HepG2 (cell line): ENCODE results near the gene ZKSCAN4. TPM values are rescaled to one million over a fixed set of nuclear protein-coding genes. Genes with fewer than 3 reads are reported as not detected.

Source experiments
- ATAC-seq: fragments of 200-7000 bp; cut with Tn5 transposase; 3 replicates; pipeline ENCODE4 v1.9.1; 2020; ENCODE audit warnings: mild to moderate bottlenecking, moderate library complexity
- BruUV-seq: library from RNA; stranded (reverse); fragments of 400-500 nt; replicated peaks from 2 replicates; lab custom pipeline; 2021; lab: Mats Ljungman, UMichigan
- CTCF ChIA-PET: fragments of 300-600 bp; formaldehyde crosslinking; extraction: SDS; loops from one replicate; lab custom pipeline; 2021; ENCODE audit warnings: low total read pairs, inconsistent platforms, low intra/inter-chr PET ratio; lab: Yijun Ruan, JAX
- POLR2A ChIA-PET: fragments of 350-600 bp; sonication (Branson Sonifier 250); formaldehyde crosslinking; loops from one replicate; lab custom pipeline; 2020; ENCODE audit warnings: antibody characterized with exemption, inconsistent platforms; lab: Yijun Ruan, JAX
- DNase-seq: peaks from one replicate; pipeline ENCODE4 v3.0.0-alpha.2; 2015; ENCODE audit warnings: low spot score
- FAIRE-seq: peaks from 3 replicates; lab custom pipeline; 2011; peaks lifted over from hg19 to GRCh38; lab: Jason Lieb, UNC
- H2AFZ ChIP-seq: one replicate; pipeline ENCODE4 v1.6.1; 2011; ENCODE audit warnings: low read length, inconsistent platforms
- H3K27ac ChIP-seq: fragments of 300-600 bp; 3 replicates; pipeline ENCODE4 v1.8.0; 2011; ENCODE audit warnings: mixed run types, mild to moderate bottlenecking, mixed read lengths, low read length, inconsistent platforms; ENCODE audit not compliant: insufficient read depth; ENCODE audit errors: extremely low read length
- H3K27me3 ChIP-seq, 2 experiments: fragments of 200-600 bp in 1 of 2; 2 replicates in 1 of 2; 3 replicates in 1 of 2; pipeline versions ENCODE4 v1.6.0 to v1.8.0; 2011; ENCODE audit warnings: low read length in 2 of 2, mild to moderate bottlenecking in 2 of 2, moderate library complexity in 2 of 2, inconsistent platforms in 1 of 2; ENCODE audit not compliant: insufficient read depth in 2 of 2, control insufficient read depth in 1 of 2
- H3K36me3 ChIP-seq, 2 experiments: fragments of 200-600 bp in 1 of 2; replicated peaks in 1 of 2; 2 replicates in 1 of 2; 3 replicates in 1 of 2; pipeline versions ENCODE4 v1.5.1 to v1.8.0; 2011; ENCODE audit warnings: low read length in 2 of 2, inconsistent platforms in 1 of 2; ENCODE audit not compliant: insufficient read depth in 2 of 2, control insufficient read depth in 1 of 2
- H3K4me1 ChIP-seq: 2 replicates; pipeline ENCODE4 v1.5.1; 2012; ENCODE audit warnings: low read length, inconsistent platforms; ENCODE audit not compliant: insufficient read depth
- H3K4me2 ChIP-seq: 2 replicates; pipeline ENCODE4 v1.6.0; 2011; ENCODE audit warnings: low read depth, low read length, inconsistent platforms
- H3K4me3 ChIP-seq, 3 experiments: fragments of 200-600 bp in 1 of 3; sonication (generic), shearing (Covaris generic) in 1 of 3; replicated peaks in 1 of 3; 2 replicates each; pipeline ENCODE4 v1.5.1; 2011 to 2016; ENCODE audit warnings: low read length in 3 of 3, inconsistent platforms in 2 of 3, low read depth in 2 of 3, mild to moderate bottlenecking in 2 of 3, control low read depth in 1 of 3, mixed read lengths in 1 of 3; ENCODE audit not compliant: insufficient read depth in 1 of 3
- H3K79me2 ChIP-seq: one replicate; pipeline ENCODE4 v1.6.1; 2011; ENCODE audit warnings: low read length, inconsistent platforms; ENCODE audit not compliant: insufficient read depth
- H3K9ac ChIP-seq: 2 replicates; pipeline ENCODE4 v1.6.0; 2011; ENCODE audit warnings: mild to moderate bottlenecking, low read depth, low read length, inconsistent platforms; ENCODE audit not compliant: insufficient read depth
- H3K9me3 ChIP-seq: 2 replicates; pipeline ENCODE4 v1.5.1; 2012; ENCODE audit warnings: mild to moderate bottlenecking, low read length
- H4K20me1 ChIP-seq: 2 replicates; pipeline ENCODE4 v1.6.0; 2011; ENCODE audit warnings: inconsistent platforms, mild to moderate bottlenecking, low read length, moderate library complexity; ENCODE audit not compliant: insufficient read depth
- CEBPB ChIP-seq: IDR thresholded peaks from 2 replicates; pipeline ENCODE4 v1.6.1; 2011; ENCODE audit warnings: low read depth, low read length, improper control_type of control experiment, borderline replicate concordance
- DPF2 ChIP-seq: sonication (generic); formaldehyde crosslinking; IDR thresholded peaks from 2 replicates; pipeline ENCODE4 v1.4.0; 2020; ENCODE audit warnings: mild to moderate bottlenecking, low read depth, missing genetic modification reagents, borderline replicate concordance
- HNF1A ChIP-seq, 2 experiments: sonication (generic) in 1 of 2; formaldehyde crosslinking in 1 of 2; IDR thresholded peaks; 2 replicates each; pipeline versions ENCODE4 v1.4.0 to v1.6.1; 2016 to 2020; ENCODE audit warnings: borderline replicate concordance in 1 of 2, low read depth in 1 of 2, mild to moderate bottlenecking in 1 of 2, missing genetic modification reagents in 1 of 2
- MYC ChIP-seq: sonication (generic); formaldehyde crosslinking; IDR thresholded peaks from 2 replicates; pipeline ENCODE4 v1.9.0; 2021; ENCODE audit warnings: missing genetic modification reagents, borderline replicate concordance
- PHF8 ChIP-seq: sonication (generic); formaldehyde crosslinking; IDR thresholded peaks from 2 replicates; pipeline ENCODE4 v1.5.0; 2020; ENCODE audit warnings: missing genetic modification reagents
- SALL1 ChIP-seq: sonication (generic); formaldehyde crosslinking; IDR thresholded peaks from 2 replicates; pipeline ENCODE4 v1.8.0; 2022; ENCODE audit warnings: mild to moderate bottlenecking, missing genetic modification reagents
- TAF15 ChIP-seq: fragments of 200-400 bp; formaldehyde crosslinking; IDR thresholded peaks from one replicate; pipeline ENCODE4 v1.6.1; 2018; ENCODE audit warnings: mild to moderate bottlenecking, low read depth, low read length; ENCODE audit not compliant: poor library complexity, severe bottlenecking
- ZFAT ChIP-seq: sonication (generic); formaldehyde crosslinking; conservative IDR thresholded peaks from 2 replicates; pipeline ENCODE4 v1.8.1; 2023; ENCODE audit warnings: missing genetic modification reagents, inconsistent platforms
- ZMYM3 ChIP-seq: sonication (generic); formaldehyde crosslinking; IDR thresholded peaks from 2 replicates; pipeline ENCODE4 v1.5.1; 2020; ENCODE audit warnings: mild to moderate bottlenecking, missing genetic modification reagents
- ZNF33A ChIP-seq: sonication (generic); formaldehyde crosslinking; IDR thresholded peaks from 2 replicates; pipeline ENCODE4 v1.5.1; 2020; ENCODE audit warnings: missing genetic modification reagents, mild to moderate bottlenecking, moderate library complexity, borderline replicate concordance
- WGBS: methylation state at CpG from one replicate; pipeline ENCODE4 v1.1.6; 2017; ENCODE audit warnings: low lambda C conversion rate; 5-methylcytosine and 5-hydroxymethylcytosine counted together
- in situ Hi-C: cut with HindIII; loops from 2 replicates; pipeline ENCODE4 v1.10.0; 2017; ENCODE audit warnings: low pct_unique_long_range_greater_than_20kb; ENCODE audit not compliant: extremely low pct_ligation_motif_present
- intact Hi-C: fragments of 100-400 bp; cut with micrococcal nuclease; formaldehyde crosslinking; loops from one replicate; pipeline ENCODE4 v1.10.0; 2022; ENCODE audit not compliant: unreplicated experiment
- polyA plus RNA-seq, 8 experiments: library from polyadenylated mRNA; depleted of rRNA in 3 of 8; stranded (reverse) in 7 of 8; unstranded in 1 of 8; fragments of >200 nt; fragmentation: Illumina TruSeq in 4 of 8; extraction: Trizol in 4 of 8; gene quantifications; 2 replicates each; pipeline versions ENCODE4 v1.2.1 to v1.2.3, GENCODE V29; 2011 to 2016; ENCODE audit warnings: low read depth in 4 of 8, missing spikeins in 1 of 8, mixed read lengths in 1 of 8; ENCODE audit not compliant: insufficient read depth in 1 of 8
- total RNA-seq, 5 experiments: library from RNA; depleted of rRNA; stranded (reverse); fragments of >200 nt; fragmentation: Illumina TruSeq; extraction: Trizol; gene quantifications; 2 replicates each; pipeline ENCODE4 v1.2.3, GENCODE V29; 2016; ENCODE audit warnings: low read depth in 1 of 5

ZKSCAN4 gene
- total and polyA plus RNA-seq, 2 of the 13 experiments (the other 11 are each of a cell fraction or from before 2014, with no cell fraction given), result 2.9 to 7.8 TPM

GRCh38 chr6:28248916-28249315 is 3.2 kb downstream of the ZKSCAN4 start (continued):
- no peak for TF ChIP-seq HNF1A (IDR thresholded peaks at IDR 0.05; ENCODE audit: low read depth)
- TF ChIP-seq HNF1A (CRISPR knock-in tag; IDR thresholded peaks at IDR 0.05; ENCODE audit: borderline replicate concordance), result no peak
- TF ChIP-seq ZMYM3 (CRISPR knock-in tag), result no peak
- no peak for TF ChIP-seq DPF2 (CRISPR knock-in tag)
- TF ChIP-seq TAF15, result no peak
- no peak for TF ChIP-seq ZNF33A
- TF ChIP-seq PHF8 (CRISPR knock-in tag), result no peak
- TF ChIP-seq ZFAT (CRISPR knock-in tag), result no peak
- TF ChIP-seq, all 625 proteins: peak for 0

- Histone ChIP-seq H4K20me1 (no peaks in the 10 kb centered on the region), H3K4me3 (no peak overlapping the region), H2AFZ (no peak overlapping the region), H3K9ac (no peak overlapping the region), H3K4me1 (peaks cover under 1% of the 10 kb centered on the region; the same call in 1 of the 2 replicates), H3K4me2 (no peak overlapping the region), H3K27ac (no peak overlapping the region), H3K36me3 (peaks cover 12 to 37% of the 10 kb centered on the region in 2 experiments), H3K79me2 (no peaks in the 10 kb centered on the region), H3K27me3 (no peaks in the 10 kb centered on the region), H3K9me3 (no peaks in the 10 kb centered on the region)
- BruUV-seq, result no TSS peak
- ATAC-seq (peak; percentile 63), DNase-seq (peak; percentile 18), FAIRE-seq (no peak)
- POLR2A ChIA-PET, result interaction anchor here (1.1 to 1.6 kb wide), 2 partner anchors 22 to 111 kb away, joined by 3 read pairs; partner anchors contain the start of gene ZSCAN26
- TF ChIP-seq CEBPB, result 0 out of 2 replicates have a peak, but pooled peaks have one; percentile 8
- TF ChIP-seq MYC (CRISPR knock-in tag), result no peak
- no peak for TF ChIP-seq SALL1 (CRISPR knock-in tag)
- intact Hi-C loops (no loop called here), in situ Hi-C loops (no loop called here)
- CTCF ChIA-PET, result no interaction called here
- WGBS, result 97% methylated on average over 6 of the region's 6 CpGs
Measured at GRCh38 chr6:28245206-28245941, 6.7 kb downstream of the ZKSCAN4 start.
